Lower lobe of right lung (tissue), 2 donors: ENCODE measurements around the gene SOD2. TPM values are rescaled to one million over a fixed set of nuclear protein-coding genes. Genes with fewer than 3 reads are reported as not detected.

ENCODE experiments used
- ATAC-seq, 2 donors: fragments of 200-7000 bp; cut with Tn5 transposase; one replicate each; pipeline ENCODE4 v1.9.1; 2020 to 2022; ENCODE audit warnings: mild to moderate bottlenecking in 2 of 2, moderate library complexity in 2 of 2
- DNase-seq: peaks from one replicate; pipeline ENCODE4 v3.0.0-alpha.2; 2020
- H3K27ac ChIP-seq: fragments of 200-600 bp; one replicate; pipeline ENCODE4 v1.8.0; 2022
- H3K27me3 ChIP-seq: fragments of 200-600 bp; one replicate; pipeline ENCODE4 v1.8.0; 2022; ENCODE audit warnings: low read depth
- H3K36me3 ChIP-seq: fragments of 200-600 bp; one replicate; pipeline ENCODE4 v1.8.0; 2022; ENCODE audit warnings: mild to moderate bottlenecking
- H3K4me1 ChIP-seq: fragments of 200-600 bp; one replicate; pipeline ENCODE4 v1.8.0; 2022
- H3K4me3 ChIP-seq: fragments of 200-600 bp; one replicate; pipeline ENCODE4 v1.8.0; 2022; ENCODE audit warnings: mild to moderate bottlenecking
- H3K9me3 ChIP-seq: fragments of 200-600 bp; one replicate; pipeline ENCODE4 v1.8.0; 2022
- intact Hi-C: fragments of 100-400 bp; cut with DNase I; formaldehyde crosslinking; loops from one replicate; pipeline ENCODE4 v1.11.0; 2022
- total RNA-seq: library from RNA; stranded (reverse); fragmentation: NEBNext Ultra II Directional; extraction: Animal tissue kit (Norgen Biotek cat#: 25700); gene quantifications from one replicate; pipeline ENCODE4 v1.2.1, GENCODE V29; 2021
- TF ChIP-seq, protein P1 (sequence below): fragments of 200-600 bp; IDR thresholded peaks from one replicate; pipeline ENCODE4 v1.8.0; 2022; ENCODE audit warnings: antibody characterized with exemption, mild to moderate bottlenecking
- donor health status: DM: no; HTN: yes; CAD: no; lungs with severe emphysema.

The SOD2 gene
- total RNA-seq, 1 donor from 2014 or later = 352 TPM

DNA sequence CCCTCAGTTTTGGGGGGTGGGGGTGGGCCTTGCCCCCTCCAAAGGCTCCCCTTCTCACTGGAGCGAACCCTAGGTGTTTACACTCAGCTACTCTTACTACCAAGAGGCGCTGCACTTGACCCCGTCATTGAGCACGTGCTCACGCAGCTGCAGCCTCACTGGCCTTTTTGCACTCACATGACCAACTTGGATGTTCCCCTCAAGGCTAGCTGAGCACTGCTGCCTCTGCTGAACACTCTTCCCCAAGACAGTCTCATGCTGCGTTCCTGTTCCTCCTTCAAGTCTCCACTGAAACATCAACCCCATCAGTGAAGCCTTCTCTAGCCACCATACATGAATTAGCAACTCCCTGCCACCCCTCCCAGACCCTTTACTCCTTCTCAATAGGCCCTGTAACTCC is 4.0 kb downstream of the SOD2 start:
- TF ChIP-seq, protein P1, sequence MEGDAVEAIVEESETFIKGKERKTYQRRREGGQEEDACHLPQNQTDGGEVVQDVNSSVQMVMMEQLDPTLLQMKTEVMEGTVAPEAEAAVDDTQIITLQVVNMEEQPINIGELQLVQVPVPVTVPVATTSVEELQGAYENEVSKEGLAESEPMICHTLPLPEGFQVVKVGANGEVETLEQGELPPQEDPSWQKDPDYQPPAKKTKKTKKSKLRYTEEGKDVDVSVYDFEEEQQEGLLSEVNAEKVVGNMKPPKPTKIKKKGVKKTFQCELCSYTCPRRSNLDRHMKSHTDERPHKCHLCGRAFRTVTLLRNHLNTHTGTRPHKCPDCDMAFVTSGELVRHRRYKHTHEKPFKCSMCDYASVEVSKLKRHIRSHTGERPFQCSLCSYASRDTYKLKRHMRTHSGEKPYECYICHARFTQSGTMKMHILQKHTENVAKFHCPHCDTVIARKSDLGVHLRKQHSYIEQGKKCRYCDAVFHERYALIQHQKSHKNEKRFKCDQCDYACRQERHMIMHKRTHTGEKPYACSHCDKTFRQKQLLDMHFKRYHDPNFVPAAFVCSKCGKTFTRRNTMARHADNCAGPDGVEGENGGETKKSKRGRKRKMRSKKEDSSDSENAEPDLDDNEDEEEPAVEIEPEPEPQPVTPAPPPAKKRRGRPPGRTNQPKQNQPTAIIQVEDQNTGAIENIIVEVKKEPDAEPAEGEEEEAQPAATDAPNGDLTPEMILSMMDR = no peak
- intact Hi-C loops = no loop called here
- Histone ChIP-seq H3K27me3 (no peaks in the 10 kb centered on the region), H3K36me3 (peaks cover 67% of the 10 kb centered on the region), H3K27ac (no peak overlapping the region), H3K9me3 (no peaks in the 10 kb centered on the region), H3K4me1 (peaks cover 61% of the 10 kb centered on the region), H3K4me3 (peak overlapping the region; percentile 31)
- no peak for ATAC-seq
- DNase-seq = no peak

DNA sequence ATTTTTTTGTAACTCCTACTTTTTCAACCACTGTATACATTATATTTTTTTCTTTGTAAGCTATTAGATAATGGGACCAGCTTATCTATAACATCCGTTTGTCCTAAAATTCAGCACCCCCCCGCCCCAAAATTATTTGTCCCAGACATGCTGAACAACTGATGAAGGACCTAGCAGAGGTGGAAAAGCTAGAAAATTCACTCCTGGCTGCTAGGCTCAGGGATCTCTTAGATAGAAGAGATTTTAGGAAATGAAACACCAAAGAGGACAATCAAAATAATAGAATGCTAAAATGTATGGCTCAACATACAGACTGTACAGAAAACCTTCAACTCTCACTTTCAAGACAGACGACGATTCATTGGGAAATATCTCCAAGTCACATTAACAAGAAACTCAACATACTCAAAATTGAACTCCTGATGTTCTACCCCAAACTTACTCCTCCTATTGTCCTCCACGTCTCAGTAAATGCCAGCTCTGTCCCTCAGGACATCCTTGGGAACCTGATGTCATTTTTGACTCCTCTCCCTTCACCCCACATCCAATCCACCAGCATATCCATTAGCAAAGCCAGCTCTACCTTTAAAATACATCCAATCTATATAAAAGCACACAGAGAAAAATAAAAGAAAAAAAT is 4.7 kb downstream of the SOD2 start:
- H3K4me3 ChIP-seq = peak overlapping the region; percentile 31
- TF ChIP-seq, protein P1 = no peak
- ATAC-seq (no peak), DNase-seq (no peak)
- peaks cover 65% of the 10 kb centered on the region for H3K4me1 ChIP-seq
- no peaks in the 10 kb centered on the region for H3K27me3 ChIP-seq
- no peaks in the 10 kb centered on the region for H3K9me3 ChIP-seq
- no peak overlapping the region for H3K27ac ChIP-seq
- peaks cover 73% of the 10 kb centered on the region for H3K36me3 ChIP-seq
- intact Hi-C loops = no loop called here

DNA sequence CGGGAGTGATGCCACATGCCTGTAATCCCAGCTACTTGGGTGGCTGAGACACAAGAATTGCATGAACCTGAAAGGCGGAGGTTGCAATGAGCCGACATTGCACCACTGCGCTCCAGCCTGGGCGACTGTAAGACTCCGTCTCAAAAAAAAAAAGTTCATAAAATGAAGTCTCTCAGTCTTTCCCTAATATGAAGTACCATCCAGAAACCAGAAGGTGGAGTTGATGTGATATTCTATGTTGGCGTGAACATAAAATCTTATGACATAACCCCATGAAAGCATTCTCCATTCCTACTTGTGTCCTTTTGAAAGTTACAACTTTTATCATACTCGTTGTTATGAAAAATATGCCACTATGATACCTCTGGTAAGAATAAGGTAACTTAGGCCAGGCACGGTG is 5.7 kb downstream of the SOD2 start:
- H3K27me3 ChIP-seq = no peaks in the 10 kb centered on the region
- intact Hi-C loops = no loop called here
- peaks cover 84% of the 10 kb centered on the region for H3K36me3 ChIP-seq
- DNase-seq (no peak), ATAC-seq (no peak)
- H3K27ac ChIP-seq = no peak overlapping the region
- peaks cover 73% of the 10 kb centered on the region for H3K4me1 ChIP-seq
- TF ChIP-seq, protein P1 = no peak
- no peaks in the 10 kb centered on the region for H3K9me3 ChIP-seq
- no peak overlapping the region for H3K4me3 ChIP-seq

DNA sequence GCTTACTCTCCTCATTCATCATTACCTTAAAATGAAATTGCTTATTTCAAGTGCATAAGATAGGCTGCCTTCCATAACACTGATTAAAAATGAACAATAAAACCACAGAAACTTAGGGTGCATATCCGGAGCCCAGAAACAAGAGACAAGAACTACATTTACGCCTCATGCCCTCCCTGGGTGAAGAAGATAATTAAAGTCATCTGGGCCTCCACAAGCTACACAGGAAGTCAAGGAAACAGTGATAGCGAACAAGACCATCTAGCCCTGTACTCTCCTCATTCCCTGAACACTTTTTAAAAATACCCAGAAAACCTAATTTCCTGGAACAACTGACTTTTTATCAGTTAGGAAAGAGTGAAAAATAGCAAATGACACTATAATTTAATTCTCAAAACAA is 6.3 kb downstream of the SOD2 start:
- intact Hi-C loops = no loop called here
- no peak for DNase-seq
- peaks cover 85% of the 10 kb centered on the region for H3K36me3 ChIP-seq
- no peaks in the 10 kb centered on the region for H3K27me3 ChIP-seq
- no peak for ATAC-seq
- TF ChIP-seq, protein P1 = no peak
- peaks cover 68% of the 10 kb centered on the region for H3K4me1 ChIP-seq
- no peaks in the 10 kb centered on the region for H3K9me3 ChIP-seq
- no peak overlapping the region for H3K27ac ChIP-seq
- H3K4me3 ChIP-seq = no peak overlapping the region

DNA sequence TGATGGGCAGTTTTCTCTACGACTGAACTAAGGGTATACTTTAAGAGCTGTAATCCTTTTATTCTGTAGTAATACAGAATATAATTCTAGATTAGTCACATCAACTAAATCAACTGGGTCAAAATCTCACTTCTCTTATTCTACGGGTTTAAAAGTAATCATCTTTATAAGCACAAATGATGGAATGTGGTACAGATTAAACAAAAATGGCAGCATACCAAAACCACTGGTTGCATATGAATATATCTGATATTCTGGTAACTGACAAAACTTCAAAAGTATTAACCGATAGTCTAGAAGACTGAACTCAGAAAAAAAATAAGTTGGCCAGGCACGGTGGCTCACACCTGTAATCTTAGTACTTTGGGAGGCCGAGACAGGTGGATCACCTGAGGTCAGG is 7.0 kb downstream of the SOD2 start:
- H3K4me3 ChIP-seq = no peak overlapping the region
- no peak for DNase-seq
- H3K27me3 ChIP-seq = no peaks in the 10 kb centered on the region
- no peak overlapping the region for H3K27ac ChIP-seq
- no peak for ATAC-seq
- H3K4me1 ChIP-seq = peaks cover 67% of the 10 kb centered on the region
- no peaks in the 10 kb centered on the region for H3K9me3 ChIP-seq
- H3K36me3 ChIP-seq = peaks cover 92% of the 10 kb centered on the region
- intact Hi-C loops = no loop called here
- TF ChIP-seq, protein P1 = no peak

DNA sequence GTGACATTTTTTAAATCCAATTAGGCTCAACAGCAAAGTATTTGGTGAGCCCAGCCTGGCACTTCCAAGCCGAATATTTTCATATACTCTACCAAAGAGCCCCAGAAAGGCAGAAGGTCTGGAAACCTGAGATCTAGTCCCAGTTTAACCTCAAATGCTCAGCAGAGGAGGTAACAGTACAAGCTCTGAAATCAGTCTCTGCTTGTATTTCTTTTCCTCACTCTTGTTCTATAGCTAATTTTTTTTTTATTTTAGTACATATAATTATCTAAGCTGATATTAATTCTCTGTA is 9.1 kb downstream of the SOD2 start:
- TF ChIP-seq, protein P1 = no peak
- ATAC-seq = no peak
- peaks cover 93% of the 10 kb centered on the region for H3K36me3 ChIP-seq
- no peaks in the 10 kb centered on the region for H3K9me3 ChIP-seq
- H3K4me1 ChIP-seq = peaks cover 69% of the 10 kb centered on the region
- H3K4me3 ChIP-seq = no peak overlapping the region
- intact Hi-C loops = no loop called here
- H3K27ac ChIP-seq = peak overlapping the region; percentile 39
- no peaks in the 10 kb centered on the region for H3K27me3 ChIP-seq
- no peak for DNase-seq
